ENCODE measurements around the gene CD44.
"Not testable (repeated sequence)": the region's sequence is repeated elsewhere in the genome, so short reads cannot be mapped to it uniquely, and the experiment has no call there.

CD44 gene
- 624 to 949 (median 796) reads per million in 4 experiments for total RNA-seq

DNA sequence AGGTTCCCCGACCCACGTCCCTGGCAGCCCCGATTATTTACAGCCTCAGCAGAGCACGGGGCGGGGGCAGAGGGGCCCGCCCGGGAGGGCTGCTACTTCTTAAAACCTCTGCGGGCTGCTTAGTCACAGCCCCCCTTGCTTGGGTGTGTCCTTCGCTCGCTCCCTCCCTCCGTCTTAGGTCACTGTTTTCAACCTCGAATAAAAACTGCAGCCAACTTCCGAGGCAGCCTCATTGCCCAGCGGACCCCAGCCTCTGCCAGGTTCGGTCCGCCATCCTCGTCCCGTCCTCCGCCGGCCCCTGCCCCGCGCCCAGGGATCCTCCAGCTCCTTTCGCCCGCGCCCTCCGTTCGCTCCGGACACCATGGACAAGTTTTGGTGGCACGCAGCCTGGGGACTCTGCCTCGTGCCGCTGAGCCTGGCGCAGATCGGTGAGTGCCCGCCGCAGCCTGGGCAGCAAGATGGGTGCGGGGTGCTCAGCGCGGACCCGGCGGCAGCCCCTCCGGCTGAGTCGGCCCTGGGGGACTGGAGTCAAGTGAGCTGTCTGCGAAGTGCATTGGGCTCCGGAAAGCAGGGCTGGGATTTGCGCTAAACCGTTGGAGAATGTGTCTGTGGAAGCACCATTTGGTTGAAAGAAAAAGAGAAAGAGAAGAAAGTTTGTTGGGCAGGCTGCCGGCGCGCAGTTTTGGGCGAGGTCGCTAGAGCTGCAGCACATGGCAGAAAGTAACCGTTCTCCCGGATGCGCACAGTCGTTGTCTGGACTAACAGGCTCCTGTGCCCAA is at the start of gene CD44:
Gene CD44, plus strand, starts transcription at position 229 of the 779 bp plus-strand sequence. Its CDS starts 133 bp downstream, at position 362.
- peak; percentile 64 for DNase-seq

- DNase-seq: no peak
These were observed 49.3 kb upstream of the CD44 start for GRCh38 chr11:35089666-35090065.

DNA sequence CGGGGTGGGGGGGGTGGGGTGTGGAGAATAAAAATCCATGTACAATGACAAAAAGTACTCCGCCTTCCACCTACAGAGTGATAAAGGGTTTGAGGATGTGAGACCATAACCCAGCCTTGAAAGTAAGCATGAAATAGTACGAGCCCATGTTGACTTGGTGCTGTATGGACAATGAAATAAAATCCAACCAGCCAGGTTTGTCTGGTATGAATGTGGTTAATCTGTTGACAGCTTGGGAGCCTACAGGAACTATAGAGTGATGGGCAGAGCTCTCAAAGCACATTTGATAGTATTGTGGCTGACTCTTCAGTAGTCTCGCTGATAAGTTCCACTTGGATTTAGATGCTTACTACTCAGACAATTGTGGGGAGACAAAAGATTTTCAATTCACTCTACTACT is 48.8 kb upstream of the CD44 start:
- DNase-seq: no peak

GRCh38 chr11:35090991-35091390 is 48.0 kb upstream of the CD44 start:
- not testable (repeated sequence) for DNase-seq

- DNase-seq: no peak
These were observed 42.2 kb upstream of the CD44 start for GRCh38 chr11:35096723-35097122.

DNA sequence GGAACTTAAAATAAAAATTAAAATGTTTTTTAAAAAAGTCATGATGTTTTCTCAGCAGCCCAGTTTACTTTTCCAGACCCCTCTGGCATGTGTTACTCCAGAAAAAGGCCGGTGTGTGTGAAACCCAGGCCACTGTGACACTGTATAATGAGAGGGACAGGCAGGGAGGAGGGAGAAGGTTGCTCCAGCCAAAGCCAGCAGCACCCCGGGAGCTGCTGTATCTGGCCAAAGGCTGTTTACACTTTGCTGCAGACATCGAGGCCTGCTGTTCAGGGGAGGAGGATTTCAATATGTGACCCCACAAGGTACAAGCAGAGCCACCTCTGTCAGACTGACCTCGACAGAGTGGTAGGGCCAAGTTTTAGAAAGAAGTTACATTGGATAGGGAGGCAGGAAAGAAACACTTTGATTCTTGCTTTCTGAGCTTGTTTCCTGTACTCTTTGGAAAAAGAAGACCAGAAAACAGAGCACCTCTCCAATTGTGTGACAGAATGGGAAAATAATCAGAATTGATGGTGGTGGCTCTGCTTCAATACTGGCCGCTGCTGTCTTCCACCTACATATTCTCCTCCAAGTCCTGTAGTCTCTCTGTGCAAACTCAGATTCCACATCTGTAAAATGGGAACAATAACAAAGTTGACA is 41.0 kb upstream of the CD44 start:
- DNase-seq: no peak

- no peak for DNase-seq
These were observed 40.1 kb upstream of the CD44 start for GRCh38 chr11:35098855-35099254.

GRCh38 chr11:35099278-35100012 is 39.5 kb upstream of the CD44 start:
- DNase-seq: no peak

DNA sequence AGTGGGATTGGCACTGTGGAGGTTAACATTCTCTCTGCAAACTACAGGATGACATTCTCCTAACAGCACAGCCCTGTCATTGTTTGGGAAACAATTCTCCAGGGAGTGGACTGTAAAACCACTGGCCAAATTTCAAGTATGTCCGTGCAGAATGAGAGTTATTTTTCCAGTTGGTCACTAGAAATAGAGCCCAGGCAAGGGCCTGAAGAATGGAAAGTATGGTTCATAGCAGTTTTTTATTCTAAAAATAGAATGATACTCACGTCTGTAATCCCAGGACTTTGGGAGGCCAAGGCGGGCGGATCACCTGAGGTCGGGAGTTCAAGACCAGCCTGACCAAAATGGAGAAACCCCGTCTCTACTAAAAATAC is 39.0 kb upstream of the CD44 start:
- no peak for DNase-seq

- DNase-seq: no peak
These were observed 37.7 kb upstream of the CD44 start for GRCh38 chr11:35101223-35101622.

GRCh38 chr11:35102267-35102666 is 36.7 kb upstream of the CD44 start:
- DNase-seq: no peak

GRCh38 chr11:35103366-35104208 is 35.4 kb upstream of the CD44 start:
- no peak for DNase-seq

- no peak for DNase-seq
These were observed 34.3 kb upstream of the CD44 start for GRCh38 chr11:35104655-35105054.

- DNase-seq: no peak
These were observed 33.5 kb upstream of the CD44 start for GRCh38 chr11:35105319-35106079.

- no peak for DNase-seq
These were observed 32.4 kb upstream of the CD44 start for GRCh38 chr11:35106595-35106994.

- no peak for DNase-seq
These were observed 31.1 kb upstream of the CD44 start for GRCh38 chr11:35107861-35108260.

DNA sequence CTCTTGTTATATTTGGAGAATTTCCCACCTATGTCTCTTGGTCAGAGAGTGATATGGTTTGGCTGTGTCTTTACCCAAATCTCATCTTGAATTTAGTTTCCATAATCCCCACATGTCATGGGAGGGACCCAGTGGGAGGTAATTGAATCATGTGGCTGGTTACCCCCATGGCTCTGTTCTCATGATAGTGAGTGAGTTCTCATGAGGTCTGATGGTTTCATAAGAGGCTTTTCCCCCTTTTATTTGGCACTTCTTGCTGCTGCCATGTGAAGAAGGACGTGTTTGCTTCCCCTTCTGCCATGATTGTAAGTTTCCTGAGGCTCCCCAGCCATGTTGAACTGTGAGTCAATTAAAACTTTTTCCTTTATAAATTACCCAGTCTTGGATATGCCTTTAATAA is 30.6 kb upstream of the CD44 start:
- not testable (repeated sequence) for DNase-seq

- no peak for DNase-seq
These were observed 29.9 kb upstream of the CD44 start for GRCh38 chr11:35109041-35109440.

- no peak for DNase-seq
These were observed 29.1 kb upstream of the CD44 start for GRCh38 chr11:35109827-35110226.

GRCh38 chr11:35111161-35112055 is 27.6 kb upstream of the CD44 start:
- DNase-seq: no peak
